ENCODE data around the gene CHGA. TPM values are rescaled to one million over a fixed set of nuclear protein-coding genes. Genes with fewer than 3 reads are reported as not detected.

Gene CHGA
- total RNA-seq, 1 donor from 2014 or later, result not detected

- H3K36me3 Mint-ChIP-seq, result peaks cover 8% of the 10 kb centered on the region
- peaks cover 2% of the 10 kb centered on the region for H3K4me1 Mint-ChIP-seq
- no peak overlapping the region for H3K4me3 Mint-ChIP-seq
- no peak for DNase-seq (ENCODE audit: low spot score in 2 of 2, unreplicated experiment in 2 of 2)
- no peaks in the 10 kb centered on the region for H3K9me3 Mint-ChIP-seq
- H3K27me3 Mint-ChIP-seq (ENCODE audit: low read depth), result no peaks in the 10 kb centered on the region
- TF ChIP-seq, protein P1, sequence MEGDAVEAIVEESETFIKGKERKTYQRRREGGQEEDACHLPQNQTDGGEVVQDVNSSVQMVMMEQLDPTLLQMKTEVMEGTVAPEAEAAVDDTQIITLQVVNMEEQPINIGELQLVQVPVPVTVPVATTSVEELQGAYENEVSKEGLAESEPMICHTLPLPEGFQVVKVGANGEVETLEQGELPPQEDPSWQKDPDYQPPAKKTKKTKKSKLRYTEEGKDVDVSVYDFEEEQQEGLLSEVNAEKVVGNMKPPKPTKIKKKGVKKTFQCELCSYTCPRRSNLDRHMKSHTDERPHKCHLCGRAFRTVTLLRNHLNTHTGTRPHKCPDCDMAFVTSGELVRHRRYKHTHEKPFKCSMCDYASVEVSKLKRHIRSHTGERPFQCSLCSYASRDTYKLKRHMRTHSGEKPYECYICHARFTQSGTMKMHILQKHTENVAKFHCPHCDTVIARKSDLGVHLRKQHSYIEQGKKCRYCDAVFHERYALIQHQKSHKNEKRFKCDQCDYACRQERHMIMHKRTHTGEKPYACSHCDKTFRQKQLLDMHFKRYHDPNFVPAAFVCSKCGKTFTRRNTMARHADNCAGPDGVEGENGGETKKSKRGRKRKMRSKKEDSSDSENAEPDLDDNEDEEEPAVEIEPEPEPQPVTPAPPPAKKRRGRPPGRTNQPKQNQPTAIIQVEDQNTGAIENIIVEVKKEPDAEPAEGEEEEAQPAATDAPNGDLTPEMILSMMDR (IDR thresholded peaks at IDR 0.05; ENCODE audit: unreplicated experiment), result no peak
- no peak overlapping the region for H3K27ac Mint-ChIP-seq
Measured at GRCh38 chr14:92949496-92950192, 26.7 kb downstream of the CHGA start.

- no peak for DNase-seq (ENCODE audit: low spot score in 2 of 2, unreplicated experiment in 2 of 2)
Measured at GRCh38 chr14:92950193-92950540, 27.2 kb downstream of the CHGA start.

DNA sequence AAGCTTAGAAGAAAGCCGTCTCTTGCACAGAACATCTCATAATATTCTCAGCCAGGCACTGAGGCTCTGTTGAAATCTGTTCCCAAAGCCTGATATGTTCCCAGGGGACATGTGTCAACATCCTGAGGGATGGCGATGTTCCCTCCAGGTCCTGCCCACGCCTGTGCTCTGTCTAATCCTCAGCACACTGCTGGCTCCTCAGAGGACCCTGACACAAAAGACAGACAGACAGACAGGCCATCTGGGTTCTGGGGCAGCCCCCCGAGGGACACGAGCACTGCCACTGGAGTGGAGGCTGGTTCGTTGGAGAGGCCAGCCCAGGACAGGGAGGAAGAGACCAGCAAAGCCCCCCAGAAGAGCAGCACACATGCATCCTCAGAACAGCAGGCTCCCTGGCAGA lies 27.8 kb downstream of the CHGA start:
- Mint-ChIP-seq H3K4me1 (peaks cover 2% of the 10 kb centered on the region), H3K4me3 (no peak overlapping the region), H3K9me3 (no peaks in the 10 kb centered on the region), H3K27me3 (ENCODE audit: low read depth) (no peaks in the 10 kb centered on the region), H3K27ac (no peak overlapping the region), H3K36me3 (peaks cover 8% of the 10 kb centered on the region)
- no peak for DNase-seq (ENCODE audit: low spot score in 2 of 2, unreplicated experiment in 2 of 2)
- TF ChIP-seq, protein P1 (IDR thresholded peaks at IDR 0.05; ENCODE audit: unreplicated experiment), result no peak

More at GRCh38 chr14:92950193-92950540, 27.2 kb downstream of the CHGA start:
- H3K4me3 Mint-ChIP-seq, result no peak overlapping the region
- H3K4me1 Mint-ChIP-seq, result peaks cover 2% of the 10 kb centered on the region
- H3K27me3 Mint-ChIP-seq (ENCODE audit: low read depth), result no peaks in the 10 kb centered on the region
- TF ChIP-seq, protein P1 (IDR thresholded peaks at IDR 0.05; ENCODE audit: unreplicated experiment), result no peak
- H3K36me3 Mint-ChIP-seq, result peaks cover 8% of the 10 kb centered on the region
- no peak overlapping the region for H3K27ac Mint-ChIP-seq
- no peaks in the 10 kb centered on the region for H3K9me3 Mint-ChIP-seq

DNA sequence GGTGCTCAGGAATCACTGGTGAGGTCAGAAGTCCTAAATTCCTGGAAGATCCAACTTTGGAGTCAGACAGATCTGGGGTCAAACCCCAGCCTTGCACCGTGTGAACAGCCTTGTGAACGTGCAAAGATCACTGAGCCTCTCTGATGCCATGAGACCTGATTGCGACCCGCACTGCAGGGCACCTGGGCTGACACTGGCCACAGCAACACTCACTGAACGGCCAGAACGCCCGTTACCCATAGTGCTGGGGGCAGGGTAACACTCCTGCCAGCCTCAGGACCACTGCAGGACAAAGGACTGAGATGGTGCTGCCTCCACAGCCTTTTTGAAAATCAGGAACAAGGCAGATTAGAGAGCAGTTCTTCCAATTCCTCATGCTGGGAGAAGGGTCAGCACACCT lies 28.3 kb downstream of the CHGA start:
- Mint-ChIP-seq H3K27ac (no peak overlapping the region), H3K27me3 (ENCODE audit: low read depth) (no peaks in the 10 kb centered on the region), H3K36me3 (peaks cover 7% of the 10 kb centered on the region), H3K4me3 (no peak overlapping the region), H3K9me3 (no peaks in the 10 kb centered on the region), H3K4me1 (peaks cover 2% of the 10 kb centered on the region)
- no peak for DNase-seq (ENCODE audit: low spot score in 2 of 2, unreplicated experiment in 2 of 2)
- TF ChIP-seq, protein P1 (IDR thresholded peaks at IDR 0.05; ENCODE audit: unreplicated experiment), result no peak

GRCh38 chr14:92951912-92952471 lies 29.0 kb downstream of the CHGA start:
- no peaks in the 10 kb centered on the region for H3K27me3 Mint-ChIP-seq (ENCODE audit: low read depth)
- H3K4me3 Mint-ChIP-seq, result no peak overlapping the region
- TF ChIP-seq, protein P1 (IDR thresholded peaks at IDR 0.05; ENCODE audit: unreplicated experiment), result peak; percentile 97
- H3K4me1 Mint-ChIP-seq, result peaks cover 2% of the 10 kb centered on the region
- H3K9me3 Mint-ChIP-seq, result no peaks in the 10 kb centered on the region
- H3K36me3 Mint-ChIP-seq, result peaks cover 5% of the 10 kb centered on the region
- DNase-seq (ENCODE audit: low spot score in 2 of 2, unreplicated experiment in 2 of 2), result peak; percentile 62 to 87
- H3K27ac Mint-ChIP-seq, result no peak overlapping the region
